GM12873 (cell line): Measurements from ENCODE around the gene AOPEP.

Source experiments
- CTCF ChIP-seq: IDR thresholded peaks from 2 replicates; pipeline ENCODE4 v1.5.1; 2012; ENCODE audit warnings: low read depth, mild to moderate bottlenecking, moderate library complexity, low read length, control low read depth; ENCODE audit not compliant: insufficient read depth; ENCODE audit errors: missing control alignments

Gene AOPEP

GRCh38 chr9:94761481-94761880 lies 35.0 kb downstream of the AOPEP start:
- TF ChIP-seq CTCF, result no peak

- TF ChIP-seq CTCF, result no peak
Measured at GRCh38 chr9:94767331-94768072, 41.0 kb downstream of the AOPEP start.

- no peak for TF ChIP-seq CTCF
Measured at GRCh38 chr9:94768766-94769165, 42.3 kb downstream of the AOPEP start.

- TF ChIP-seq CTCF, result no peak
Measured at GRCh38 chr9:94770334-94770733, 43.8 kb downstream of the AOPEP start.

GRCh38 chr9:94771096-94771495 lies 44.6 kb downstream of the AOPEP start:
- no peak for TF ChIP-seq CTCF

- no peak for TF ChIP-seq CTCF
Measured at GRCh38 chr9:94772144-94772543, 45.6 kb downstream of the AOPEP start.

- no peak for TF ChIP-seq CTCF
Measured at GRCh38 chr9:94772639-94773303, 46.3 kb downstream of the AOPEP start.
